ENCODE measurements around the gene PCSK4.

DNA sequence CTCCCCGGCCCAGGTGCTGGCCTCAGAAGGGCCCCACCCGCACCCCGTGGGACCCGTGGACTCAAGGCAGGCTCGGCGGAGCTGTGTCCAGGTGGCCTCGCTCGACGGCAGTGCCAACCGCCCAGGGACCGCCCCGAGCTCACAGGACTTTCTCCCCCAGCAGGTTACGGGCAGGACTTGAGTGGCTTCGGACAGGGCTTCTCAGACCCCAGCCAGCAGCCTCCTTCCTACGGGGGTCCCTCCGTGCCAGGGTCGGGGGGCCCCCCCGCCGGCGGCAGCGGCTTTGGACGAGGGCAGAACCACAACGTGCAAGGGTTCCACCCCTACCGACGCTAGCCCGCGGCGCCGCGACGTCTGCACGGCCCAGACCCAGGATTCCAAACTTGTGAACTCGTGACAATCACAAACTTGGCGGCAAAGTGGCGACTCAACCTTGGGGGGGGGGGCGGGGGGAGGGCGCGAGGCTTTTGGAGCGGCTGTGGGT lies 55.5 kb downstream of the PCSK4 start:
- TF ChIP-seq, protein P1, sequence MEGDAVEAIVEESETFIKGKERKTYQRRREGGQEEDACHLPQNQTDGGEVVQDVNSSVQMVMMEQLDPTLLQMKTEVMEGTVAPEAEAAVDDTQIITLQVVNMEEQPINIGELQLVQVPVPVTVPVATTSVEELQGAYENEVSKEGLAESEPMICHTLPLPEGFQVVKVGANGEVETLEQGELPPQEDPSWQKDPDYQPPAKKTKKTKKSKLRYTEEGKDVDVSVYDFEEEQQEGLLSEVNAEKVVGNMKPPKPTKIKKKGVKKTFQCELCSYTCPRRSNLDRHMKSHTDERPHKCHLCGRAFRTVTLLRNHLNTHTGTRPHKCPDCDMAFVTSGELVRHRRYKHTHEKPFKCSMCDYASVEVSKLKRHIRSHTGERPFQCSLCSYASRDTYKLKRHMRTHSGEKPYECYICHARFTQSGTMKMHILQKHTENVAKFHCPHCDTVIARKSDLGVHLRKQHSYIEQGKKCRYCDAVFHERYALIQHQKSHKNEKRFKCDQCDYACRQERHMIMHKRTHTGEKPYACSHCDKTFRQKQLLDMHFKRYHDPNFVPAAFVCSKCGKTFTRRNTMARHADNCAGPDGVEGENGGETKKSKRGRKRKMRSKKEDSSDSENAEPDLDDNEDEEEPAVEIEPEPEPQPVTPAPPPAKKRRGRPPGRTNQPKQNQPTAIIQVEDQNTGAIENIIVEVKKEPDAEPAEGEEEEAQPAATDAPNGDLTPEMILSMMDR (IDR thresholded peaks at IDR 0.05) = no peak
- TF ChIP-seq EP300 (IDR thresholded peaks at IDR 0.05) (no peak), POLR2A (IDR thresholded peaks at IDR 0.05) (no peak), POLR2AphosphoS5 (IDR thresholded peaks at IDR 0.05) (no peak)

Measured in sigmoid colon (tissue), 4 donors.